ENCODE measurements around the gene MYO1A. TPM values are rescaled to one million over a fixed set of nuclear protein-coding genes. Genes with fewer than 3 reads are reported as not detected.

MYO1A gene
- total and polyA plus RNA-seq, 10 of the 15 experiments (the other 5 are each of a cell fraction or from before 2014, with no cell fraction given) = 0.01 to 0.34 (median 0.15) TPM; not detected in 2

DNA sequence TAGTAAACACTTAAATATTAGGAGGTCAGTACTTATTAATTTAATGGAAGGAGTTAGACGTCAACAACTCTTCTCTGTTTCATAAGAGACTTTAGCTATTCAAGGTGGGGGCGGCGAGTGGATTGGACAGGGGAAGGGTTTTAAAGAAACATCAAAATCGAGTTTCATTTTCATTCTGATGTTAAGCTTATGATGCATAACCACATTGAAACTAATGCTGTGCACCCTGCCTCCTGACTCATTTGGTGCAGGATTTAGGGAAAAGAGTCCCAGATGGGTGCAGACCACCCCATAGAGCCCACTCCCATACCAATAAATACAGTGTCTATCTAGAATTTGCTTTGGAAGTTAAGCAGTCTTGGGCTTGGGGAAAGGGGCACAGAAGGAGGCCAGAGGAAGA lies 50.9 kb downstream of the MYO1A start (continued):
- TF ChIP-seq, protein P1, sequence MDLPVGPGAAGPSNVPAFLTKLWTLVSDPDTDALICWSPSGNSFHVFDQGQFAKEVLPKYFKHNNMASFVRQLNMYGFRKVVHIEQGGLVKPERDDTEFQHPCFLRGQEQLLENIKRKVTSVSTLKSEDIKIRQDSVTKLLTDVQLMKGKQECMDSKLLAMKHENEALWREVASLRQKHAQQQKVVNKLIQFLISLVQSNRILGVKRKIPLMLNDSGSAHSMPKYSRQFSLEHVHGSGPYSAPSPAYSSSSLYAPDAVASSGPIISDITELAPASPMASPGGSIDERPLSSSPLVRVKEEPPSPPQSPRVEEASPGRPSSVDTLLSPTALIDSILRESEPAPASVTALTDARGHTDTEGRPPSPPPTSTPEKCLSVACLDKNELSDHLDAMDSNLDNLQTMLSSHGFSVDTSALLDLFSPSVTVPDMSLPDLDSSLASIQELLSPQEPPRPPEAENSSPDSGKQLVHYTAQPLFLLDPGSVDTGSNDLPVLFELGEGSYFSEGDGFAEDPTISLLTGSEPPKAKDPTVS (IDR thresholded peaks at IDR 0.05; ENCODE audit: low read depth, low read length) = no peak
- no peak for TF ChIP-seq KAT2A (conservative IDR thresholded peaks at IDR 0.05; ENCODE audit: control insufficient read depth, low read depth, low read length)
- TF ChIP-seq MEF2B (IDR thresholded peaks at IDR 0.05; ENCODE audit: partially characterized antibody, poor library complexity, severe bottlenecking) = peak; percentile 35
- peak; percentile 63; the same call in 1 of the 2 replicates for TF ChIP-seq ATF7 (IDR thresholded peaks at IDR 0.05; ENCODE audit: low read depth)
- no peak for TF ChIP-seq BRCA1 (IDR thresholded peaks at IDR 0.05; ENCODE audit: low read depth, low read length)
- TF ChIP-seq IKZF1 (conservative IDR thresholded peaks at IDR 0.05) = peak; percentile 93
- TF ChIP-seq, protein P2, sequence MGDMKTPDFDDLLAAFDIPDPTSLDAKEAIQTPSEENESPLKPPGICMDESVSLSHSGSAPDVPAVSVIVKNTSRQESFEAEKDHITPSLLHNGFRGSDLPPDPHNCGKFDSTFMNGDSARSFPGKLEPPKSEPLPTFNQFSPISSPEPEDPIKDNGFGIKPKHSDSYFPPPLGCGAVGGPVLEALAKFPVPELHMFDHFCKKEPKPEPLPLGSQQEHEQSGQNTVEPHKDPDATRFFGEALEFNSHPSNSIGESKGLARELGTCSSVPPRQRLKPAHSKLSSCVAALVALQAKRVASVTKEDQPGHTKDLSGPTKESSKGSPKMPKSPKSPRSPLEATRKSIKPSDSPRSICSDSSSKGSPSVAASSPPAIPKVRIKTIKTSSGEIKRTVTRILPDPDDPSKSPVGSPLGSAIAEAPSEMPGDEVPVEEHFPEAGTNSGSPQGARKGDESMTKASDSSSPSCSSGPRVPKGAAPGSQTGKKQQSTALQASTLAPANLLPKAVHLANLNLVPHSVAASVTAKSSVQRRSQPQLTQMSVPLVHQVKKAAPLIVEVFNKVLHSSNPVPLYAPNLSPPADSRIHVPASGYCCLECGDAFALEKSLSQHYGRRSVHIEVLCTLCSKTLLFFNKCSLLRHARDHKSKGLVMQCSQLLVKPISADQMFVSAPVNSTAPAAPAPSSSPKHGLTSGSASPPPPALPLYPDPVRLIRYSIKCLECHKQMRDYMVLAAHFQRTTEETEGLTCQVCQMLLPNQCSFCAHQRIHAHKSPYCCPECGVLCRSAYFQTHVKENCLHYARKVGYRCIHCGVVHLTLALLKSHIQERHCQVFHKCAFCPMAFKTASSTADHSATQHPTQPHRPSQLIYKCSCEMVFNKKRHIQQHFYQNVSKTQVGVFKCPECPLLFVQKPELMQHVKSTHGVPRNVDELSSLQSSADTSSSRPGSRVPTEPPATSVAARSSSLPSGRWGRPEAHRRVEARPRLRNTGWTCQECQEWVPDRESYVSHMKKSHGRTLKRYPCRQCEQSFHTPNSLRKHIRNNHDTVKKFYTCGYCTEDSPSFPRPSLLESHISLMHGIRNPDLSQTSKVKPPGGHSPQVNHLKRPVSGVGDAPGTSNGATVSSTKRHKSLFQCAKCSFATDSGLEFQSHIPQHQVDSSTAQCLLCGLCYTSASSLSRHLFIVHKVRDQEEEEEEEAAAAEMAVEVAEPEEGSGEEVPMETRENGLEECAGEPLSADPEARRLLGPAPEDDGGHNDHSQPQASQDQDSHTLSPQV (IDR thresholded peaks at IDR 0.05) = no peak
- peak in 1 of 2 experiments; percentile 7; a peak in 1 of 4 replicates for TF ChIP-seq ETV6 (conservative IDR thresholded peaks at IDR 0.05 in 1 of 2, IDR thresholded peaks at IDR 0.05 in 1 of 2; ENCODE audit: borderline replicate concordance in 1 of 2, low read depth in 1 of 2)
- no peak for TF ChIP-seq ESRRA (IDR thresholded peaks at IDR 0.05; ENCODE audit: low read length)
- TF ChIP-seq HCFC1 (IDR thresholded peaks at IDR 0.05; ENCODE audit: low read length) = no peak
- no peak for TF ChIP-seq SREBF2 (IDR thresholded peaks at IDR 0.05; ENCODE audit: low read length)
- no peak; the same call in 1 of the 2 replicates for TF ChIP-seq ZBTB40 (IDR thresholded peaks at IDR 0.05; ENCODE audit: borderline replicate concordance)
- TF ChIP-seq SREBF1 (IDR thresholded peaks at IDR 0.05; ENCODE audit: low read length) = no peak
- TF ChIP-seq CBX5 (IDR thresholded peaks at IDR 0.05; ENCODE audit: low read depth) = no peak
- TF ChIP-seq MYC (IDR thresholded peaks at IDR 0.05; ENCODE audit: insufficient read depth, insufficient read length, insufficient replicate concordance, low read length, severe bottlenecking) = no peak
- no peak for TF ChIP-seq POLR2A (IDR thresholded peaks at IDR 0.05; ENCODE audit: low read depth, low read length)
- TF ChIP-seq CTCF (IDR thresholded peaks at IDR 0.05 in 2 of 3, conservative IDR thresholded peaks at IDR 0.05 in 1 of 3; ENCODE audit: control insufficient read depth in 2 of 3, extremely low read depth in 1 of 3, insufficient read depth in 1 of 3, low read depth in 3 of 3, low read length in 3 of 3) = no peak
- TF ChIP-seq MTA3 (IDR thresholded peaks at IDR 0.05; ENCODE audit: borderline replicate concordance, low read length) = no peak
- TF ChIP-seq RELA (IDR thresholded peaks at IDR 0.05; ENCODE audit: borderline replicate concordance, partially characterized antibody) = no peak
- TF ChIP-seq ZSCAN29 (IDR thresholded peaks at IDR 0.05) = no peak

Data from GM12878 (cell line).